GM12892 (cell line): ENCODE data around the gene OR2Y1.

ENCODE experiments used
- POLR2A ChIP-seq: IDR thresholded peaks from 2 replicates; pipeline ENCODE4 v1.6.1; 2011; ENCODE audit warnings: low read depth, low read length, control low read depth
- POLR2AphosphoS5 ChIP-seq: IDR thresholded peaks from 2 replicates; pipeline ENCODE4 v1.6.1; 2011; ENCODE audit warnings: low read depth, low read length, control low read depth
- TAF1 ChIP-seq: IDR thresholded peaks from 2 replicates; pipeline ENCODE4 v1.6.1; 2011; ENCODE audit warnings: low read depth, mild to moderate bottlenecking, control low read depth, low read length, borderline replicate concordance

- TF ChIP-seq POLR2A, result no peak
- TF ChIP-seq TAF1, result no peak
- TF ChIP-seq POLR2AphosphoS5, result no peak
Measured at GRCh38 chr5:180699042-180699441, 40.8 kb downstream of the OR2Y1 start.
